HL-60/S4 treated with phorbol 12-myristate 13-acetate at 8.2 ng/mL for 4 days and 3 days (cell line): ENCODE measurements around the gene HPS6.
"Not testable (repeated sequence)": the region's sequence is repeated elsewhere in the genome, so short reads cannot be mapped to it uniquely, and the experiment has no call there.

Experiments used
- in situ Hi-C: fragments of 300-500 bp; cut with MboI; formaldehyde crosslinking; loops from 2 replicates; pipeline ENCODE4 v1.15.0; 2022; ENCODE audit warnings: low sequenced_read_pairs

HPS6 gene

DNA sequence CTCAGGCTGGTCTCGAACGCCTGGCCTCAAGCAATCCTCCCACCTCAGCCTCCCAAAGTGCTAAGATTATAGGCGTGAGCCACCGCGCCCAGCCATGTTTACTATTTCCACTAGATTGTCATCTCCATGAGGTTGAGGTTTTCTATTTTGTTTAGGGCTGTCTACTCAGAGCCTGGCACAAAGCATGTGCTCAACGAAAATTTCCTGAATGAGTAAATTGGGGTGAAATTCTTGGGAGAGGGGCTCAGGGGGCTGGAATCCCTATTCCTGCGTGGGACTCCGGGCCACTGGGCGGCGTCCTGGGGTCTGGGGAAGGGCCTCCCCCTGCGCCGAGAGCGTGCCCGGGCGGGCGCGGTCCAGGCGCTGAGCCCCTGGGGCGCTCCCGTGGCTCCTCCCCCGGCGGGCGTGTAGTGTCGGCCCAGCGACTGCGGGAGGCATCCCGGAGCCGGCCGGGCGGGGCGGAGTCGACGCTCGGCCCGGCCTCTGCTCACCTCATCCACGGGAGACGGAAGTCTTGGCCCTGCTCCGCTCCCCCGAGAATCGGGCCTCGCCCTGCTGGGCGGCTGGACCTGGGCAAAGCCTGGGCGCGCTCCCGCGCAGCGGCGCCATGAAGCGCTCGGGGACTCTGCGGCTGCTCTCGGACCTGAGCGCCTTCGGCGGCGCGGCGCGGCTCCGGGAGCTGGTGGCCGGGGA, at the start of gene HPS6:
Gene HPS6, plus strand, starts transcription at position 482 of the 693 bp plus-strand sequence. Its CDS starts 126 bp downstream, at position 608.
- in situ Hi-C loops: no loop called here

DNA sequence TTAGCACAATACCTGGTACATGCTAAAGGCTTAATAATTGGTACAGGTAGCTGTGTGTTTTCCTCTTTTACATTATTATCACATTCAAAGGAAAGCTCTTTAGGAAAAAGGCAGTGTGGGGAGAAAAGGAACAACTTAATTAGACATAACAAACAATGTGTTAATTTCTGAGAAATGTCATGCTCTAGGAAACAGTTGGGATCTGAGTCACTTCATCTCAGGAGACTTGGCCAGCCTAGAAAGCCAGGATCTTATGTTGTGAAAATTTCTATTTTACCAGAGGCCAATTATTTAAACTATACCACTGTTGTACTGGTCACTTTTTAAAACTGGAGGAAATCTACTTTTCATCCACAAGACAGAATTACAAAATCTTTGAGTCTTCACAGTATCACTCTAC, 48.7 kb upstream of the HPS6 start:
- in situ Hi-C loops: no loop called here

DNA sequence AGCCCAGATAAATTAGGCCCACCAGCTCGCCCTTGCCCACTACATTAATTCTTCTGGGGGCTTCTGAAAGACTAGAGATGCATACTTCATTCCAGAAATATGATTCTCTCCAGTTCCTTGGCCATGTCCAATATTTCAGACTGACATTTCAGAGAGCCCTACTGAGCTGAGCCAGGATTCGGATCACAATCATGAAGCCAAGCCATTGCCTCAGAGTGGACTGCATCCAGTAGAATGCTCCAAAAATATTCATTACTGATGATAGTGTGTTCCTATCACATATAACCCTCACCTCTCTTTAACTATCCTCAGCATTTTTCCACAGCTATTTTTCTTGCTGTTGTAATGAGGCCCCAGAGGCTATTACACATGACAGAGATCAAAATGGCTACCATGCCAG, 47.9 kb upstream of the HPS6 start:
- in situ Hi-C loops: no loop called here

DNA sequence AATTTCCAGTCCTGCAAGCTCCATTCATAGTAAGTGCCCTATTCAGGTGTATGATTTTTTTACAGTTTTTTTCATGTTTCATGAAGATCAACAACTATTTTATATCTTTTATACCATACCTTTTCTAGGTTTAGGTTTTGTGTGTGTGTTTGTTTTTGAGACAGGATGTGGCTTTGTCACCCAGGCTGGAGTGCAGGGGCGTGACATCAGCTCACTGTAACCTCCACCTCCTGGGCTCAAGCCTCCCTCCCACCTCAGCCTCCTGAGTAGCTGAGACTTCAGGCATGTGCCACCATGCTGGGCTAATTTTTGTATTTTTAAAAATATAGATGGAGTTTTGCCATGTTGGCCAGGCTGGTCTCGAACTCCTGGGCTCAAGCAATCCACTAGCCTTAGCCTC, 44.2 kb upstream of the HPS6 start:
- in situ Hi-C loops: no loop called here

DNA sequence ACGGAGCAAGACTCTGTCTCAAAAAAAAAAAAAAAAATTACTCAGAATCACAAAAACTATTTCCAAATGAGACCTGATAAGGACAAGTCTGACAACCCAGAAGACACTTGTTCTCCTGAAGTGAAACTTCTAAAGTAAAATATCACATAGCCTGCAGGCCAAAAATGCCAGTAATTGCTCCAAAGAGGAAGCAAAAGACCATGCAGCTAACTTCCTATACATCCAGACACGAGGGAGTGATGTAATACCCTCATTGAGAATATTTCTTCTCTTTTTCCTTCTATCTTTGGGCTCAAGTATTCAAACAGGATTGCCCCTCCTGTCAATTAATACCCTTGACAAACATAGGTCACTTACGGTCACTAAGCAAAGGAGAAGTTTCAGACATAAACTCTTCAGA, 40.4 kb upstream of the HPS6 start:
- in situ Hi-C loops: no loop called here

DNA sequence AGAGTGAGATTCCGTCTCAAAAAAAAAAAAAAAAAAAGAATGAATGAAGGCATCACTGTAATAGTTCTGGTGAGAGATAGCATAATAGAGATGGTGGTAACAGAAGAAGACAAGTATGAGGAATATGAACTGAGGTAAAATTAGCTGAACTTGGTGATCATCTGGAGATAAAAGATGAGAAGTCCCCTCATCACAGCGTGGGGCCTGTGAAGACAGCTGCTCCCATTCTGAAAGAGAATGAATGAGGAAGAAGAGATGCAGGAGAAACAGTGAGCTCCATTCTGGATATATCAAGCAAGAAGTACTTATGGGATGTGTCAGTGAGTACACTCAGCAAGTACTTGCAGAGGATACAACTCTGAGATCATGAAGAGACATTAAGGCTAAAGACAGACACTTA, 37.9 kb upstream of the HPS6 start:
- in situ Hi-C loops: no loop called here

DNA sequence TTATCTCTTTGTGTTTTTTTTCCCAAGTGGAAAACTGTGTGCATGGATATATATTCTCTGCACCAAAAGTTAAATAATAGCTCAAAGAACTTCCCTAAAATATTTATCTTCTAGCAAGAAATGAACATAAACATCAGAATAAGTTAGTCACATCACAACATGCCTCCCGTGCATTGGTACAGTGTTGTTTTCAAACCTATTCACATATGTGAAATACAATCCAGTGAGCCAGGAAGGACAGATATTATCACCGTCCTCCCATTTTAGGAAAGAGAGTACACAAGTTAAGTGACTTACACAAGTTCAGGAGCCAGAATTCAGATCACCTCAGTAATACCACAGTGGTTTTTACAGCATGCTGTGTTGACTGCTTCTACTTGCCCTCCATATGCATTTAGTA, 31.4 kb upstream of the HPS6 start:
- in situ Hi-C loops: no loop called here

DNA sequence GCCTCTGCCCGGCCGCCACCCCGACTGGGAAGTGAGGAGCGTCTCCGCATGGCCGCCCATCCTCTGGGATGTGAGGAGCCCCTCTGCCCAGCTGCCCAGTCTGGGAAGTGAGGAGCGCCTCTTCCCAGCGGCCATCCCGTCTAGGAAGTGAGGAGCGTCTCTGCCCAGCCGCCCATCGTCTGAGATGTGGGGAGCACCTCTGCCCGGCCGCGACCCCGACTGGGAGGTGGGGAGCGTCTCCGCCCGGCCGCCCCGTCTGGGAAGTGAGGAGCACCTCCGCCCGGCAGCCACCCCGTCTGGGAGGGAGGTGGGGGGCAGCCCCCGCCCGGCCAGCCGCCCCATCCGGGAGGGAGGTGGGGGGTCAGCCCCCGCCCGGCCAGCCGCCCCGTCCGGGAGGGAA, 29.3 kb upstream of the HPS6 start:
- in situ Hi-C loops: not testable (repeated sequence)

DNA sequence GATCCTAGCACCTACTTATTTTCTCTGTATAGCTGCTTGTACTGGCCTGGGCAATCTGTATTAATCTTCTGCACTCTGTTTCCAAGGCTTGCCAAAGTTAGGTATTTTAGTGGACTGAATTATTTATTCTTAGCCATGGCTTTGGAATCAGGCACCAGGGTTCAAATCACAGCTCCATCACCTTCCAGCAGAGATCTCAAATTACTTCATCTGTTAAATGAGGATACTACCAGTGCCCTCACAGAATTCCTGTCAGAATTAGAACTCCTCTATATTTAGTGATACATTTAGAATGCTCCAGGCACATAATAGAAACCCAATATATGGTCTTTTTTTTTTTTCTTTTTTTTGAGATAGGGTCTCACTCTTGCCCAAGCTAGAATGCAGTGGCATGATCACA, 26.7 kb upstream of the HPS6 start:
- in situ Hi-C loops: no loop called here

DNA sequence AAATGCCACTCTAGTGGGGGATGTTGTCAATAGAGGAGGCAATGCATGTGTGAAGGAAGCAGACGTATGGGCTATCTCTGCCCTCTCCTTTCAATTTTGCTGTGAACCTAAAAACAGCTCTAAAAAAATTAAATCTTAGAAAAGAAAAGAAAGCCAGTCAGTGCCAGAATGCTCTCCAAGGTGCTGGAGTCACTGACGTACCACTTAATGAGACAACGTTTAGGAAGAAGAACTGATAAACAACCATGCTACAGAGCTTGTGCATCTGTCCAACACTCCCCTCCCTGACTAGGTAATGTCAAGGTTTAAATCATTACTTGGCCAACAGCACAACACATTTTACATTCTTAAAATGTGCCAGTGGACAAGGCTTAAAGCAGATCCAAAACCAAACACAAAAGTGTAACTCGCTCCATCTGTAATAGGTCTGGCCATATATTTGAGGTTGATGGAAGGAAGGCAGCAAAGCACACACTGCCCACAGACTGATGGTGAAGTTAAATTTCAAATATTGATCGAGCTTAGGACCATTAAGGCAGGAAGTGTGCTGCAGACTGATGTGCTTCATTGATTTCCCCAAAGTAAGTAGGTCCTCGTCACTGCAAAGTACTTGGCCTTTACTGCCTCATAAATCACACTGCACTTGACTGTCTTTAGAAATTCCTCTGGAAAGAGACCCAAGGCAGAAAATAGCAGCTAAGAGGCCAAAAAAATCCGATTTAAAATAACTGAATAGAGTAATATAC, 24.7 kb upstream of the HPS6 start:
- in situ Hi-C loops: no loop called here

DNA sequence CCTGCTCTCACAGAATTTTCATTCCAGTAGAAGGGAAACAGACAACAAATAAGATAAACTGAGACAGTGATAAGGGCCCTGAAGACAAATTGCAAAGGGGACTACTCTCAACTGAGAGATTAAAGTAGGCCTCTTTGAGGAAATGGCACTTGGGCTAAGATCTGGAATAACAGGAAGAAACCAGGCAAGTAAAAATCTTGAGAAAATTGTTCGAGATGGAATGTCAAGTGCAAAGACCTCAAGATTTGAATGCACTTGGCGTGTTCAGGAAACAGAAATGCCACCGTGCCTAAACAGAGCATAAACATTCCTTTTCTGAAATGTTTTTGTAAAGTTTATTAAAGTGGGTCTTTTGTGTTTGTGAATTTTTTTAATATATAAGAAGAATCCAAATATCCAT, 19.9 kb upstream of the HPS6 start:
- in situ Hi-C loops: no loop called here

DNA sequence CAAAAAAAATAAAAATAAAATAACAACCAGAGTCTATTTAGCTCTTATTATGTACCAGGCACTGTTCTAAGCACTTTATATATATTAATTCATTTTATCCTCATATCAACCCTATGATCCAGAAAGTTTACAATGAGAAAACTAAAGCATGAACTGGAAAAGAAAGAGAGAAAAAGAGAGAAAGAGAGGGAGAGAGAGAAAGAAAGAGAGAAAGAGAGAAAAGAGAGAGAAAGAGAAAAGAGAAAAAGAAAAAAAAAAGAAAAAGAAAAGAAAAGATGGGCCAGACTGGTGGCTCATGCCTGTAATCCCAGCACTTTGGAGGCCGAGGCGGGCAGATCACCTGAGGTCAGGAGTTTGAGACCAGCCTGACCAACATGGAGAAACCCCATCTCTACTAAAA, 19.1 kb upstream of the HPS6 start:
- in situ Hi-C loops: no loop called here

DNA sequence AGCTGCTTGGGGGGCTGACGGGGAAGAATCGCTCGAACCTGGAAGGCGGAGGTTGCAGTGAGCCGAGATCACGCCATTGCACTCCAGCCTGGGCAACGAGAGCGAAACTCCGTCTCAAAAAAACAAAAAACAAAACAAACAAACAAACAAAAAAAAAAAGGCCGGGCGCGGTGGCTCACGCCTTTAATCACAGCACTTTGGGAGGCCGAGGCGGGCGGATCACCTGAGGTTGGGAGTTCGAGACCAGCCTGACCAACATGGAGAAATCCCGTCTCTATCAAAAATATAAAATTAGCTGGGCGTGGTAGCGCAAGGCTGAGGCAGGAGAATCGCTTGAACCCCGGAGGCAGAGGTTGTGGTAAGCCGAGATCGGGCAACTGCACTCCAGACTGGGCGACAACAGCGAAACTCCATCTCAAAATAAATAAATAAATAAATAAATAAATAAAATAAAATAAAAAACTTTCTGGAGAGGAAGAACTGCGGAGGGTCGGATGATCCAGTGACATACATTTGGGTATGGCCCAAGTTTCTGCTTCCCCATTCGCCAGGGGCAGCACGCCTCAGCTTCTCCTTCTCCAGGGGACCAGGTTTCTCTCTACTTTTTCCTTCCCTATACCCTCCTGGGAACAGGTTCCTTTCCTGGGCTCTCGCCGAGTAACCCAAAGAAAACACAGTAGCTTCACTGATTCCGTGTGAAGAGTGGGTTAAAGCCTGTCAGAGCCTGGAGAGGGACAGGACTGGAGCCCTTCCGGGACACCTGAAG, 10.1 kb upstream of the HPS6 start:
- in situ Hi-C loops: not testable (repeated sequence)

DNA sequence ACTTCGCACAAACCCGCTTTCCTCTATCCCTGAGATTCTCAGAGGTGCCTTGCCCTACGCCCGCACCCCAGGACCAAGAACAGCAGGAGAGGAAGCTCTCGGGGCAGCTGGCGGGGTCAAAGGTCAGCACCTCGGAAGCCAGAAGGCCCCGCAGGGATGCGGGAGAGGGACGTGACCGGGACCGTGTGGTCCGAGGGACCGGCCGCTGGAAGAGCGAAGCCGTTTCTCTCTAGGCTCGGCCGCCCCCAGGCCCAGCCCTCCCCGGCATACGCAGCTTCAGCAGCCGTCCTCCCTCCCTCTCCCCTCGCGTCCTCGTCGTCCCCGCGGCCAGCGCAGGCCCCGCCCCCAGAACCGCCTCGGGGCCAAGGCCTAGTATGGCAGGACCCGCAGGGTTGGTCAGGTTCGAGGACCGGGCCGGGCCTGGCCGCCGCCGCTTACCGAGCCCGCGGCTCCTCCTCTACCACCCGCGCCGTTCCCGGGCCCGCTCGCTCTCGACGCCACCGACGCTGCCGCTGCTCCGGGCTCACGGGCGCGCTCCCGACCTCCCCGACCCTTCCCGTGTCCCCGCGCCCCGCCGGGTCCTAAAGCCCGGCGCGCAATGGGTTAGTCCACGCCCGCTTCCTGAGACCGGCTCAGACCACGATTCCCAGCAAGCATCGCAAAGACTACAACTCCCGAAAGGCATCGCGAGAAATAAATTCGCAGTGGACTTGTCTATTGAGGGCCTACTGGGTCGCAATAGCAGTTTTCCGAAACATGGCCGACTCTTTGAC, 9.3 kb upstream of the HPS6 start, which contains the start of gene ARMH3:
Gene ARMH3, minus strand, starts transcription at position 527 of the 773 bp plus-strand sequence. CDS start 16,059 bp downstream, outside the sequence.
- in situ Hi-C loops: no loop called here

DNA sequence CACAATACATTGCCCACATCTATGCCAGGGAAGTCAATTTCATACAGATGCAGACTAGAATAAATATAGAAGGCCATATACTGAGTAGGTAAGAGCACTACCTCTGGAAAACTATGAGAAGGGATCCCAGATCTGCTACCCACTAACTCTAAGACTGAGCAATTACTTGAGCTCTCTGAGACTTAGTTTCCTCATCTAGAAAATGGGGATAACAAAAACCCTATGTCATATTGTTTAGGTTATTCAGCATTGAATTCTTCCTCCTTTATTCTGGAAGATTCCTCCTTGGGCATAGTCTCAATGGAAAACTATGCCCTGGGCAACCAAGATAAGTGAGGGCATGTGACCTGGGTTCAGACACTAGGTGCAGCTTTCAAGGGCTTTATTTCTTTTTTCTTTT, 5.2 kb upstream of the HPS6 start:
- in situ Hi-C loops: no loop called here

DNA sequence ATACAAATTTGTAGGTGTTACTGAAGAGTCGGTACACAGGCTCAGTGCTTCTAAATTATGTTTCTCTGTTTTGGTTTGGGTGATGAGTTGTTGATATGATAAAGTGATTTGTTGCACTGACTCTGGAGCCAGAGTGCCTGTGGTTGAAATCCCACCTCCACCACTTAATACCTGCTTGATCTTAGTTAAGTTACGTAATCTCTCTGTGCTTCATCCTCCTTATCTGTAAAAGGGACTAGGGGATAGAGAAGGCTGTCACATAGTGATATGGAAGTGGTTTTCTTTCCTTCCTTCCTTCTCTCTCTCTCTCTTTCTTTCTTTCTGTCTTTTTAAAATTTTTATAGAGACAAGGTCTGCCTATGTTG, 664 bp upstream of the HPS6 start:
- in situ Hi-C loops: no loop called here

DNA sequence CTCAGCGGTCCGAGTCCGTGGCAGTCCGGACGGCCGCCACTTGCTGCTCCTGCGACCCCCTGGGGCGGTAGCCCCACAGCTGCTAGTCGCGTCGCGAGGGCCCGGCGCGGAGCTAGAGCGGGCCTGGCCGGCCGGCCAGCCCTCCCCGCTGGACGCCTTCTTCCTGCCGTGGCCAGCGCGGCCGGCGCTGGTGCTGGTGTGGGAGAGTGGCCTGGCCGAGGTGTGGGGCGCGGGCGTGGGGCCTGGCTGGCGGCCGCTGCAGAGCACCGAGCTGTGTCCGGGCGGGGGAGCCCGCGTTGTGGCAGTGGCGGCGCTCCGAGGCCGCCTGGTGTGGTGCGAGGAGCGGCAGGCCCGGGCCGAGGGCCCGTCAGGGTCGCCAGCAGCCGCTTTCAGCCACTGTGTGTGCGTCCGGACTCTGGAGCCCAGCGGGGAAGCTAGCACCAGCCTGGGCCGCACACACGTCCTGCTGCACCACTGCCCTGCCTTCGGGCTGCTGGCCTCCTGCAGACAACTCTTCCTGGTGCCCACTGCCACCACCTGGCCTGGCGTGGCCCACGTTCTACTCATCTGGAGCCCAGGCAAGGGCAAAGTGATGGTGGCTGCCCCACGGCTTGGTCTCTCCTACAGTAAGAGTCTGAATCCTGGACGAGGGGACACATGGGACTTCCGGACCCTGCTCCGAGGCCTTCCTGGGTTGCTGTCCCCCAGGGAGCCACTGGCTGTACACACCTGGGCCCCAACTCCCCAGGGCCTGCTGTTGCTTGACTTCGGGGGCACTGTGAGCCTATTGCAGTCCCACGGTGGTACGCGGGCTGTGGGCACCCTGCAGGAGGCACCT, 631 bp downstream of the HPS6 start:
- in situ Hi-C loops: no loop called here

DNA sequence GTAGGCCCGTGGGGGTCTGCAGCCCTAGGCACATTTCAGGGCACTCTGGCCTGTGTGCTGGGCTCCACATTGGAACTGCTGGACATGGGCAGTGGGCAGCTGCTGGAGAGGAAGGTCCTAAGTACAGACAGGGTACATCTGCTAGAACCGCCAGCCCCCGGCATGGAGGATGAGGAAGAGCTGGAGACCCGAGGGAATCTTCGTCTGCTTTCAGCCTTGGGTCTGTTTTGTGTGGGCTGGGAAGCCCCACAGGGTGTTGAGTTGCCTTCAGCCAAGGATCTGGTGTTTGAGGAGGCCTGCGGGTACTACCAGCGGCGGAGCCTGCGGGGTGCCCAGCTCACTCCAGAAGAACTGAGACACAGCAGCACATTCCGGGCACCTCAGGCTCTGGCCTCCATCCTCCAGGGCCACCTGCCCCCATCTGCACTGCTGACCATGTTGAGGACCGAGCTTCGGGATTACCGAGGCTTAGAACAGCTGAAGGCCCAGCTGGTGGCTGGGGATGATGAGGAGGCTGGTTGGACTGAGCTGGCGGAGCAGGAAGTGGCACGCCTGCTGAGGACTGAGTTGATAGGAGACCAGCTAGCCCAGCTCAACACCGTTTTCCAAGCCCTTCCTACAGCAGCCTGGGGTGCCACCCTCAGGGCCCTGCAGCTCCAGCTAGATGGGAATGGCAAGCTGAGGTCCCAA, 1.4 kb downstream of the HPS6 start:
- in situ Hi-C loops: no loop called here

DNA sequence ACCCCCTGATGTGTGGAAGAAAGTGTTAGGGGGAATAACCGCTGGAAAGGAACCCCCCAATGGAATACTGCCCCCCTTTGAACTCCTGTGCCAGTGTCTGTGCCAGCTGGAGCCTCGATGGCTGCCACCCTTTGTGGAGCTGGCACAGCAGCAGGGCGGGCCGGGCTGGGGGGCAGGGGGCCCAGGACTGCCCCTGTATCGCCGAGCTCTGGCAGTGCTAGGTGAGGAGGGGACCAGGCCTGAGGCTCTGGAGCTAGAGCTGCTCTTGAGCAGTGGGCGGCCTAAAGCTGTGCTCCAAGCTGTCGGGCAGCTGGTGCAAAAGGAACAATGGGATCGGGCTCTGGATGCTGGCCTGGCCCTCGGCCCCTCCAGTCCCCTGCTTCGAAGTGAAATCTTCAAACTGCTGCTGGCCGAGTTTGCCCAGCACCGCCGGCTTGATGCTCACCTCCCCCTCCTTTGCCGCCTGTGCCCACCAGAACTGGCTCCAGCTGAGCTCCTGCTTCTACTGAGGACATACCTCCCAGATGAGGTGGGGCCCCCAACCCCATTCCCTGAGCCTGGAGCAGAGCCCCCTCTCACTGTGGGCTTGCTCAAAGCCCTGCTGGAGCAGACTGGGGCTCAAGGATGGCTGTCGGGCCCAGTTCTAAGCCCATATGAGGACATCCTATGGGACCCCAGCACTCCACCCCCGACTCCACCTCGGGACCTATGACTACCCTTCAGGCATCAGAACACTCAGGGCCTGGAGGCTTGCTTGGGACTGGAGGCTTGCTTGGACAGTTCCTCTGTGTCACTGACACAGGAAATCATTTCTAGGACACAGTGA, 2.2 kb downstream of the HPS6 start:
- in situ Hi-C loops: no loop called here
